ENCODE data around the gene LRRC4.

The LRRC4 gene, protein sequence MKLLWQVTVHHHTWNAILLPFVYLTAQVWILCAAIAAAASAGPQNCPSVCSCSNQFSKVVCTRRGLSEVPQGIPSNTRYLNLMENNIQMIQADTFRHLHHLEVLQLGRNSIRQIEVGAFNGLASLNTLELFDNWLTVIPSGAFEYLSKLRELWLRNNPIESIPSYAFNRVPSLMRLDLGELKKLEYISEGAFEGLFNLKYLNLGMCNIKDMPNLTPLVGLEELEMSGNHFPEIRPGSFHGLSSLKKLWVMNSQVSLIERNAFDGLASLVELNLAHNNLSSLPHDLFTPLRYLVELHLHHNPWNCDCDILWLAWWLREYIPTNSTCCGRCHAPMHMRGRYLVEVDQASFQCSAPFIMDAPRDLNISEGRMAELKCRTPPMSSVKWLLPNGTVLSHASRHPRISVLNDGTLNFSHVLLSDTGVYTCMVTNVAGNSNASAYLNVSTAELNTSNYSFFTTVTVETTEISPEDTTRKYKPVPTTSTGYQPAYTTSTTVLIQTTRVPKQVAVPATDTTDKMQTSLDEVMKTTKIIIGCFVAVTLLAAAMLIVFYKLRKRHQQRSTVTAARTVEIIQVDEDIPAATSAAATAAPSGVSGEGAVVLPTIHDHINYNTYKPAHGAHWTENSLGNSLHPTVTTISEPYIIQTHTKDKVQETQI

GRCh38 chr7:128030654-128031611 is at the start of gene LRRC4:
TSS of gene LRRC4 (minus strand) at chr7:128031437. CDS start at chr7:128030640, 797 bp downstream.
- TF ChIP-seq, protein P1, sequence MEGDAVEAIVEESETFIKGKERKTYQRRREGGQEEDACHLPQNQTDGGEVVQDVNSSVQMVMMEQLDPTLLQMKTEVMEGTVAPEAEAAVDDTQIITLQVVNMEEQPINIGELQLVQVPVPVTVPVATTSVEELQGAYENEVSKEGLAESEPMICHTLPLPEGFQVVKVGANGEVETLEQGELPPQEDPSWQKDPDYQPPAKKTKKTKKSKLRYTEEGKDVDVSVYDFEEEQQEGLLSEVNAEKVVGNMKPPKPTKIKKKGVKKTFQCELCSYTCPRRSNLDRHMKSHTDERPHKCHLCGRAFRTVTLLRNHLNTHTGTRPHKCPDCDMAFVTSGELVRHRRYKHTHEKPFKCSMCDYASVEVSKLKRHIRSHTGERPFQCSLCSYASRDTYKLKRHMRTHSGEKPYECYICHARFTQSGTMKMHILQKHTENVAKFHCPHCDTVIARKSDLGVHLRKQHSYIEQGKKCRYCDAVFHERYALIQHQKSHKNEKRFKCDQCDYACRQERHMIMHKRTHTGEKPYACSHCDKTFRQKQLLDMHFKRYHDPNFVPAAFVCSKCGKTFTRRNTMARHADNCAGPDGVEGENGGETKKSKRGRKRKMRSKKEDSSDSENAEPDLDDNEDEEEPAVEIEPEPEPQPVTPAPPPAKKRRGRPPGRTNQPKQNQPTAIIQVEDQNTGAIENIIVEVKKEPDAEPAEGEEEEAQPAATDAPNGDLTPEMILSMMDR (IDR thresholded peaks at IDR 0.05) = no peak
- H3K27me3 ChIP-seq = peaks cover 0 to 25% of the 10 kb centered on the region in 2 donors
- peaks cover 0 to 24% (median 19%) of the 10 kb centered on the region in 4 donors for H3K4me1 ChIP-seq
- intact Hi-C loops (cut with DNase I; ENCODE audit: low total_unique reads) = no loop called here
- H3K36me3 ChIP-seq = peaks cover 0 to 10% (median 0%) of the 10 kb centered on the region in 3 donors
- H3K27ac ChIP-seq = no peak within 1 kb of the TSS
- peak within 1 kb of the TSS; percentile 47 to 58 for H3K4me3 ChIP-seq
- DNase-seq = no peak
- no peaks in the 10 kb centered on the region for H3K9me3 ChIP-seq

- intact Hi-C loops (cut with DNase I; ENCODE audit: low total_unique reads) = no loop called here
- Histone ChIP-seq H3K4me3 (no peak overlapping the region), H3K4me1 (no peaks in the 10 kb centered on the region), H3K27me3 (no peaks in the 10 kb centered on the region), H3K9me3 (no peaks in the 10 kb centered on the region), H3K27ac (no peak overlapping the region), H3K36me3 (peaks cover 27 to 96% (median 61%) of the 10 kb centered on the region in 3 donors)
- no peak for DNase-seq
- TF ChIP-seq, protein P1 (IDR thresholded peaks at IDR 0.05) = no peak
Observed at GRCh38 chr7:128080169-128080568, 48.9 kb upstream of the LRRC4 start.

GRCh38 chr7:128078309-128078708 is 47.1 kb upstream of the LRRC4 start:
- intact Hi-C loops (cut with DNase I; ENCODE audit: low total_unique reads) = no loop called here
- H3K4me3 ChIP-seq = no peak overlapping the region
- H3K27ac ChIP-seq = no peak overlapping the region
- no peaks in the 10 kb centered on the region for H3K9me3 ChIP-seq
- peaks cover 27 to 96% (median 57%) of the 10 kb centered on the region in 3 donors for H3K36me3 ChIP-seq
- H3K4me1 ChIP-seq = no peaks in the 10 kb centered on the region
- DNase-seq = no peak
- no peaks in the 10 kb centered on the region for H3K27me3 ChIP-seq
- TF ChIP-seq, protein P1 (IDR thresholded peaks at IDR 0.05) = no peak

DNA sequence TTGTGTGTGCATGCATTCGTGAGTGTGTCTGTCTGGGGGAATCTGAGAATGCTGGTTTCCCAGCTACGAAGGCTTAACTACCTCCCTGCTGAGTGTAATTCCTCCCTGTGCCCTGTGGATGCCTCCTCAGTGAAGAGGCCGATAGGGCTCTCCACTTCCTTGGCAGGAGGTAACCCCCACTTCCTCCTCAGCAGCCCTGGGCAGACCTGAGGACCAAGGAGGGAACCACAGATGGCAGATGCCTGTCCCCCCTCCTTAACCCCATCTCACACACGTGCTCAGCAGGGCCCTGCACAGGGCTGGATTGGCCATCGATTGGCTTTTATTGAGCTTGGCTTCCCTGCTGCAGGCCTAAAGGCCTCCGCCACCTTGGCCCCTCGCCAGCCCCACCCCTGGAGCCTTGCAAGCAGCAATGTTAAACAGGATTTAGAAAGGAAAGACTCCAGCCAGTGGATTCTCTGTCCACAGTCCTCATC is 45.6 kb upstream of the LRRC4 start:
- H3K27ac ChIP-seq = no peak overlapping the region
- DNase-seq = no peak

More for the DNA sequence above, 45.6 kb upstream of the LRRC4 start:
- Histone ChIP-seq H3K36me3 (peaks cover 18 to 94% (median 44%) of the 10 kb centered on the region in 3 donors), H3K27me3 (no peaks in the 10 kb centered on the region), H3K4me3 (no peak overlapping the region), H3K9me3 (no peaks in the 10 kb centered on the region), H3K4me1 (no peaks in the 10 kb centered on the region)
- intact Hi-C loops (cut with DNase I; ENCODE audit: low total_unique reads) = no loop called here
- TF ChIP-seq, protein P1 (IDR thresholded peaks at IDR 0.05) = no peak
